Measurements from ENCODE around the gene DNAAF3.
A peak's percentile ranks its signal among the peaks of the same experiment; 100 is the strongest.

The DNAAF3 gene

DNA sequence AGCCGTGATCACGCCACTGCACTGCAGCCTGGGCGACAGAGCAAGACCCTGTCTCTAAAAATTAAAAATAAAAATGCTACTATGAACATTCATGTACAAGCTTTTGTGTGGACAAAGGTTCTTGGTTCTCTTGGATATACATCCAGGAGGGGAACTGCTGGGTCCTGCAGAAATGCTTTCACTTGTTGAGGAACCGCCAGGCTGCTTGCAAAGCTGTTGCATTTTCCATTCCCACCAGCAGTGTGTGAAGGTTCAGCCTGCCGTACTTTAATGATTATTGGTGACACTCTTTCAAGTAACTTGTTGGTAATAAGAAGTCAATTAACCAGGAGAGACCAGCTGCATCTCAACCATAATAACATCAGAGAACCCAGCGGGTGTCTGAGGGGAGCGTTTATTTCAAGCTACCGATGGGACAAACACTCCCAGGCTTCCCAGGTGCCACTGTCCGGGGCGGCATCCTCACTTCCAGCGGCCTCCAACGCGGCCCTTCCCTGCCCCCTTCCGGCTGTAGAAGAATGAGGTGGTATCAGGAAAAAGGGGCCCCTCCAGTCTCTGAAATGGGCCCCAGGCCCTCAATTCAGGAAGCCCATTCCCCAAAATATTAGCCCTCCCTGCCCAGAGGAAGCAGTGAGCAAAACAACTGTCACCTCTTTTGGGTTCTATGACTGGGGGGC, 33.8 kb downstream of the DNAAF3 start:
- Histone ChIP-seq H3K27me3 (ENCODE audit: control insufficient read depth in 1 of 2, insufficient read depth in 1 of 2, low read length in 2 of 2) (peaks cover 28 to 60% of the 10 kb centered on the region in 2 experiments), H3K9me3 (ENCODE audit: control insufficient read depth, low read length) (no peaks in the 10 kb centered on the region), H2BK120ac (ENCODE audit: low read depth, low read length) (no peak overlapping the region), H3K18ac (ENCODE audit: low read depth in 1 of 2, low read length in 2 of 2) (no peak overlapping the region), H3K4ac (ENCODE audit: low read depth in 1 of 2, low read length in 2 of 2) (no peak overlapping the region), H2BK15ac (ENCODE audit: low read depth, poor library complexity, severe bottlenecking) (no peak overlapping the region), H3K4me2 (ENCODE audit: low read length, poor library complexity, severe bottlenecking) (peak overlapping the region; percentile 21), H3K4me3 (ENCODE audit: insufficient read depth in 1 of 2, low read depth in 1 of 2, low read length in 2 of 2) (no peak overlapping the region), H3K79me1 (replicated peaks; ENCODE audit: low read length, poor library complexity, severe bottlenecking) (no peaks in the 10 kb centered on the region), H2BK5ac (ENCODE audit: low read depth, low read length, poor library complexity, severe bottlenecking) (no peak overlapping the region), H3K27ac (ENCODE audit: low read length, poor library complexity, severe bottlenecking) (no peak overlapping the region), H4K91ac (ENCODE audit: low read length) (no peak overlapping the region), H2BK12ac (ENCODE audit: low read length in 2 of 2) (no peak overlapping the region), H4K8ac (ENCODE audit: low read length) (no peak overlapping the region), H3K4me1 (ENCODE audit: control insufficient read depth, insufficient read depth, low read depth, low read length) (no peaks in the 10 kb centered on the region), H3K36me3 (ENCODE audit: control insufficient read depth in 1 of 2, insufficient read depth in 2 of 2, low read depth in 1 of 2, low read length in 2 of 2) (no peaks in the 10 kb centered on the region), H2AFZ (ENCODE audit: low read depth, low read length) (no peak overlapping the region), H2AK5ac (ENCODE audit: low read length, severe bottlenecking) (no peak overlapping the region), H3K9ac (ENCODE audit: low read length) (no peak overlapping the region), H3K14ac (ENCODE audit: low read length in 2 of 2) (no peak overlapping the region), H3K23ac (ENCODE audit: low read length in 2 of 2) (no peak overlapping the region)
- DNase-seq: no peak
- WGBS: 84% methylated on average over 10 of the region's 14 CpGs

DNA sequence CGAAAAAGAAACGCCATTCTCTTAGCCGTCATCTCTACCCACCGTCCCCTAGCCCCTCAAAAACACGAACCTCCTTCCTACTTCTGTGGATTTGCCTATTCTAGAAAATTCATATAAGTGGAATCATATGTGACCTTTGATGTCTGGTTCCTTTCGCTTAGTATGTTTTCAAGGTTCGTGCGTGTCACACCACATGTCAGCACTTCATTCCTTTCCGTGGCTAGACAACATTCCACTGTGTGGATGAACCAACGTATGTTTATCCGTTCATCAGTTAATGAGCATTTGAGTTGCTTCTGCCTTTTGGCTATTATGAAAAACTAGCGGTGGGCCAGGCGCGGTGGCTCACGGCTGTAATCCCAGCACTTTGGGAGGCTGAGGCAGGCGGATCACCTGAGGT, 35.0 kb downstream of the DNAAF3 start:
- Histone ChIP-seq H2BK120ac (ENCODE audit: low read depth, low read length) (no peak overlapping the region), H4K91ac (ENCODE audit: low read length) (no peak overlapping the region), H3K4ac (ENCODE audit: low read depth in 1 of 2, low read length in 2 of 2) (no peak overlapping the region), H3K27me3 (ENCODE audit: control insufficient read depth in 1 of 2, insufficient read depth in 1 of 2, low read length in 2 of 2) (peaks cover 20 to 52% of the 10 kb centered on the region in 2 experiments), H2BK15ac (ENCODE audit: low read depth, poor library complexity, severe bottlenecking) (no peak overlapping the region), H2AFZ (ENCODE audit: low read depth, low read length) (no peak overlapping the region), H3K23ac (ENCODE audit: low read length in 2 of 2) (no peak overlapping the region), H3K14ac (ENCODE audit: low read length in 2 of 2) (no peak overlapping the region), H3K9me3 (ENCODE audit: control insufficient read depth, low read length) (no peaks in the 10 kb centered on the region), H3K4me3 (ENCODE audit: insufficient read depth in 1 of 2, low read depth in 1 of 2, low read length in 2 of 2) (no peak overlapping the region), H3K9ac (ENCODE audit: low read length) (no peak overlapping the region), H3K27ac (ENCODE audit: low read length, poor library complexity, severe bottlenecking) (no peak overlapping the region), H3K79me1 (replicated peaks; ENCODE audit: low read length, poor library complexity, severe bottlenecking) (no peaks in the 10 kb centered on the region), H3K4me2 (ENCODE audit: low read length, poor library complexity, severe bottlenecking) (no peak overlapping the region), H2BK5ac (ENCODE audit: low read depth, low read length, poor library complexity, severe bottlenecking) (no peak overlapping the region), H2BK12ac (ENCODE audit: low read length in 2 of 2) (no peak overlapping the region), H3K36me3 (ENCODE audit: control insufficient read depth in 1 of 2, insufficient read depth in 2 of 2, low read depth in 1 of 2, low read length in 2 of 2) (no peaks in the 10 kb centered on the region), H4K8ac (ENCODE audit: low read length) (no peak overlapping the region), H3K18ac (ENCODE audit: low read depth in 1 of 2, low read length in 2 of 2) (no peak overlapping the region), H2AK5ac (ENCODE audit: low read length, severe bottlenecking) (no peak overlapping the region), H3K4me1 (ENCODE audit: control insufficient read depth, insufficient read depth, low read depth, low read length) (no peaks in the 10 kb centered on the region)
- DNase-seq: no peak
- WGBS: 89% methylated on average over 13 of the region's 16 CpGs

DNA sequence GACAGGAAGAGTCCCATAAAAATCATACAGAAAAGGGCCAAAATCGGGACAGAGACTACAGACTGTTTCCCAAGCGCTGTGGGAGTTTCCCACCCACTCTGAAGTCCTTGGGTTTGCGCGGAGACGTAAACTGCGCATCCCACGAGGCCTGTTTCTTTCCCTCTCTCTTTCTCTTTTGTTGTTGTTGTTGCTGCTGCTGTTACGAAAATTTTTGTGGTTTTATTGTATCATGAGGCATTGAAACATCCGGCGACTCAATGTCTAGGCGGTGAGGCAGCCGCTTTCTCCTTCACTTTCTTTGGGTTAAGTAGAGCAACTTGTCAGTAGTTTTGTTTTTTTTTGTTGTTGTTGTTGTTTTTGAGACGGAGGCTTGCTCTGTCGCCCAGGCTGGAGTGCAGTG, 47.4 kb downstream of the DNAAF3 start:
- no peak overlapping the region for H2BK120ac ChIP-seq (ENCODE audit: low read depth, low read length)
- peaks cover 3% of the 10 kb centered on the region for H3K79me1 ChIP-seq (replicated peaks; ENCODE audit: low read length, poor library complexity, severe bottlenecking)
- peaks cover 5 to 7% of the 10 kb centered on the region in 2 experiments for H3K27me3 ChIP-seq (ENCODE audit: control insufficient read depth in 1 of 2, insufficient read depth in 1 of 2, low read length in 2 of 2)
- H3K18ac ChIP-seq (ENCODE audit: low read depth in 1 of 2, low read length in 2 of 2): no peak overlapping the region
- peak overlapping the region; percentile 92 for H3K9ac ChIP-seq (ENCODE audit: low read length)
- H2BK15ac ChIP-seq (ENCODE audit: low read depth, poor library complexity, severe bottlenecking): no peak overlapping the region
- H3K4me3 ChIP-seq (ENCODE audit: insufficient read depth in 1 of 2, low read depth in 1 of 2, low read length in 2 of 2): peak overlapping the region in 1 of 2 experiments; percentile 88
- peaks cover 0 to 10% of the 10 kb centered on the region in 2 experiments for H3K36me3 ChIP-seq (ENCODE audit: control insufficient read depth in 1 of 2, insufficient read depth in 2 of 2, low read depth in 1 of 2, low read length in 2 of 2)
- H3K4me1 ChIP-seq (ENCODE audit: control insufficient read depth, insufficient read depth, low read depth, low read length): peaks cover 32% of the 10 kb centered on the region
- no peak overlapping the region for H3K4me2 ChIP-seq (ENCODE audit: low read length, poor library complexity, severe bottlenecking)
- no peak overlapping the region for H2BK5ac ChIP-seq (ENCODE audit: low read depth, low read length, poor library complexity, severe bottlenecking)
- 94% methylated on average over 14 of the region's 14 CpGs for WGBS
- H3K4ac ChIP-seq (ENCODE audit: low read depth in 1 of 2, low read length in 2 of 2): no peak overlapping the region
- H3K14ac ChIP-seq (ENCODE audit: low read length in 2 of 2): no peak overlapping the region
- peak overlapping the region; percentile 76 for H2AFZ ChIP-seq (ENCODE audit: low read depth, low read length)
- no peak overlapping the region for H4K91ac ChIP-seq (ENCODE audit: low read length)
- H3K23ac ChIP-seq (ENCODE audit: low read length in 2 of 2): no peak overlapping the region
- H2AK5ac ChIP-seq (ENCODE audit: low read length, severe bottlenecking): no peak overlapping the region
- H4K8ac ChIP-seq (ENCODE audit: low read length): peak overlapping the region; percentile 77
- H3K27ac ChIP-seq (ENCODE audit: low read length, poor library complexity, severe bottlenecking): no peak overlapping the region
- no peaks in the 10 kb centered on the region for H3K9me3 ChIP-seq (ENCODE audit: control insufficient read depth, low read length)
- H2BK12ac ChIP-seq (ENCODE audit: low read length in 2 of 2): no peak overlapping the region
- peak; percentile 23 for DNase-seq

DNA sequence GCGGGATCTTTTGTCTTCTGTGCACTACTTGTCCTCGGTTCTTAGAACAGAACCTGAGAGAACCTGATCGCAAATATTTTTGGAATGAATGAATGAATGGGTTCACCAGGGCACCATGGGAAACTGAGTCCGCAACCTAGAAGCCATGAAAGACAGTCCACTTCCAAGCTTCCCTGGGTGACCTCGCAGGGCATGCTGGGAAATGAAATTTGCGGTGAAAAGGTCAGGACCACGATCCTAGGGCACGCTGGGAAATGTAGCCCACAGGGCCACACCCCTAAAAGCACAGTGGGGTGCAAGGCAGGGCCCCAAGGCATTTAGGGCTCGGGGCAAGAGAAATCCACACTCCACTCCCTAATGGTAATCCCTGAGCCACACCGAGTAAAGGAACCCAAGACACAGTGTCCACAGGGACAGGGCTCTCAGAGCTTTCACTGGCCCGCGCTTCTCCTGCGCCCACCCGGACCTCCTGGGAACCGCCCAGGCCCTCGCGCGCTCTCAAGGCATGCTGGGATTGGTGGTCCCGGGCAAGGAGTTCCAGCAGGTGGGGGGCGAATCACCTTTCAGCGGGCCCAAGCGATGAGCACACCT, 47.9 kb downstream of the DNAAF3 start:
- H3K9me3 ChIP-seq (ENCODE audit: control insufficient read depth, low read length): no peaks in the 10 kb centered on the region
- H4K8ac ChIP-seq (ENCODE audit: low read length): peak overlapping the region; percentile 77
- no peak overlapping the region for H2BK5ac ChIP-seq (ENCODE audit: low read depth, low read length, poor library complexity, severe bottlenecking)
- no peak overlapping the region for H3K27ac ChIP-seq (ENCODE audit: low read length, poor library complexity, severe bottlenecking)
- H2BK12ac ChIP-seq (ENCODE audit: low read length in 2 of 2): no peak overlapping the region
- H2BK15ac ChIP-seq (ENCODE audit: low read depth, poor library complexity, severe bottlenecking): no peak overlapping the region
- H4K91ac ChIP-seq (ENCODE audit: low read length): peak overlapping the region; percentile 34
- H3K4me2 ChIP-seq (ENCODE audit: low read length, poor library complexity, severe bottlenecking): peak overlapping the region; percentile 84
- peaks cover 0 to 13% of the 10 kb centered on the region in 2 experiments for H3K36me3 ChIP-seq (ENCODE audit: control insufficient read depth in 1 of 2, insufficient read depth in 2 of 2, low read depth in 1 of 2, low read length in 2 of 2)
- peaks cover 37% of the 10 kb centered on the region for H3K4me1 ChIP-seq (ENCODE audit: control insufficient read depth, insufficient read depth, low read depth, low read length)
- peak overlapping the region; percentile 76 for H2AFZ ChIP-seq (ENCODE audit: low read depth, low read length)
- no peak for DNase-seq
- no peak overlapping the region for H2AK5ac ChIP-seq (ENCODE audit: low read length, severe bottlenecking)
- H3K4me3 ChIP-seq (ENCODE audit: insufficient read depth in 1 of 2, low read depth in 1 of 2, low read length in 2 of 2): peak overlapping the region in 1 of 2 experiments; percentile 88
- H2BK120ac ChIP-seq (ENCODE audit: low read depth, low read length): no peak overlapping the region
- H3K9ac ChIP-seq (ENCODE audit: low read length): peak overlapping the region; percentile 92
- H3K4ac ChIP-seq (ENCODE audit: low read depth in 1 of 2, low read length in 2 of 2): peak overlapping the region; percentile 7 to 49
- no peak overlapping the region for H3K14ac ChIP-seq (ENCODE audit: low read length in 2 of 2)
- peak overlapping the region in 1 of 2 experiments; percentile 54 for H3K23ac ChIP-seq (ENCODE audit: low read length in 2 of 2)
- peaks cover 3 to 4% of the 10 kb centered on the region in 2 experiments for H3K27me3 ChIP-seq (ENCODE audit: control insufficient read depth in 1 of 2, insufficient read depth in 1 of 2, low read length in 2 of 2)
- 16% methylated on average over 21 of the region's 22 CpGs for whole genome bisulfite sequencing
- peaks cover 3% of the 10 kb centered on the region for H3K79me1 ChIP-seq (replicated peaks; ENCODE audit: low read length, poor library complexity, severe bottlenecking)
- H3K18ac ChIP-seq (ENCODE audit: low read depth in 1 of 2, low read length in 2 of 2): peak overlapping the region in 1 of 2 experiments; percentile 35

Data from mesenchymal stem cell (in vitro differentiated cells and primary cell).